BE2C (cell line): Measurements from ENCODE around the gene WDR62. TPM values are rescaled to one million over a fixed set of nuclear protein-coding genes. Genes with fewer than 3 reads are reported as not detected.

Experiments
- DNase-seq: peaks from one replicate; pipeline ENCODE4 v3.0.0-alpha.2; 2020
- H3K27me3 ChIP-seq: fragments of 250-450 bp; sonication (Bioruptor Pico); 2 replicates; pipeline ENCODE4 v1.5.1; 2020; ENCODE audit warnings: mild to moderate bottlenecking
- H3K36me3 ChIP-seq: fragments of 250-450 bp; sonication (Bioruptor Pico); 2 replicates; pipeline ENCODE4 v1.5.1; 2020; ENCODE audit warnings: mild to moderate bottlenecking
- H3K4me1 ChIP-seq: fragments of 250-450 bp; sonication (Bioruptor Pico); 2 replicates; pipeline ENCODE4 v1.5.1; 2020
- H3K4me3 ChIP-seq: 2 replicates; pipeline ENCODE4 v1.5.1; 2011; ENCODE audit warnings: low read depth, low read length
- H3K9me3 ChIP-seq: fragments of 250-450 bp; sonication (Bioruptor Pico); 2 replicates; pipeline ENCODE4 v1.5.1; 2020
- polyA plus RNA-seq: library from polyadenylated mRNA; unstranded; fragments of >200 nt; gene quantifications from one replicate; pipeline ENCODE4 v1.2.1, GENCODE V29; 2012; ENCODE audit warnings: low read depth, missing spikeins; ENCODE audit not compliant: insufficient read length, insufficient read depth
- TF ChIP-seq, protein P1 (sequence below): IDR thresholded peaks from 2 replicates; pipeline ENCODE4 v1.5.1; 2012; ENCODE audit warnings: mild to moderate bottlenecking, low read depth, low read length

Gene WDR62
- polyA plus RNA-seq = 4.0 TPM

- Histone ChIP-seq H3K4me3 (peak within 1 kb of the TSS; percentile 92), H3K4me1 (no peaks in the 10 kb centered on the region), H3K36me3 (peaks cover 4% of the 10 kb centered on the region), H3K9me3 (no peaks in the 10 kb centered on the region), H3K27me3 (no peaks in the 10 kb centered on the region)
- DNase-seq = peak; percentile 98
- TF ChIP-seq, protein P1, sequence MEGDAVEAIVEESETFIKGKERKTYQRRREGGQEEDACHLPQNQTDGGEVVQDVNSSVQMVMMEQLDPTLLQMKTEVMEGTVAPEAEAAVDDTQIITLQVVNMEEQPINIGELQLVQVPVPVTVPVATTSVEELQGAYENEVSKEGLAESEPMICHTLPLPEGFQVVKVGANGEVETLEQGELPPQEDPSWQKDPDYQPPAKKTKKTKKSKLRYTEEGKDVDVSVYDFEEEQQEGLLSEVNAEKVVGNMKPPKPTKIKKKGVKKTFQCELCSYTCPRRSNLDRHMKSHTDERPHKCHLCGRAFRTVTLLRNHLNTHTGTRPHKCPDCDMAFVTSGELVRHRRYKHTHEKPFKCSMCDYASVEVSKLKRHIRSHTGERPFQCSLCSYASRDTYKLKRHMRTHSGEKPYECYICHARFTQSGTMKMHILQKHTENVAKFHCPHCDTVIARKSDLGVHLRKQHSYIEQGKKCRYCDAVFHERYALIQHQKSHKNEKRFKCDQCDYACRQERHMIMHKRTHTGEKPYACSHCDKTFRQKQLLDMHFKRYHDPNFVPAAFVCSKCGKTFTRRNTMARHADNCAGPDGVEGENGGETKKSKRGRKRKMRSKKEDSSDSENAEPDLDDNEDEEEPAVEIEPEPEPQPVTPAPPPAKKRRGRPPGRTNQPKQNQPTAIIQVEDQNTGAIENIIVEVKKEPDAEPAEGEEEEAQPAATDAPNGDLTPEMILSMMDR = no peak
Measured at GRCh38 chr19:36054733-36055686, at the start of gene WDR62. WDR62 (plus strand) TSS chr19:36054897; CDS start chr19:36054972, 75 bp downstream.

DNA sequence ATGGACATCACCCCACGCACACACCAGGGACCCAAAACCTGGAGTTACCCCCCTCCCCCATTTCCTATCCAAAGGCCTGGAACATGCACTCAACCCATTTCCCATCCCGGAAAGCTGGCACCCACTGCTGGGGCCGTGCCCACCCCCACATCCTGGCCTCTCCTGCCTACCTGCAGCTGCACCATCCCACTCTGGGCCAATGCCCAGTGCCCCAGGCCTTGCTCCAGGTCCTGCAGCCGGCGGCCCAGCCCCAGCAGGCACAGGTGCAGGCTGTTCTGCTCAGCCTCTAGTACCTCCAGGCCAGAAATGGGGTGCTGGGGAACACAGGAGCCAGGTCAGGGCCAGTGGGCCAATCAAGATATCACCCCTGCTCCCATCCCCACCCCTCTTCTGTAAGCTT is 47.7 kb upstream of the WDR62 start:
- no peak overlapping the region for H3K4me3 ChIP-seq
- no peak for DNase-seq
- TF ChIP-seq, protein P1 = no peak
- H3K9me3 ChIP-seq = no peaks in the 10 kb centered on the region
- no peaks in the 10 kb centered on the region for H3K27me3 ChIP-seq
- no peaks in the 10 kb centered on the region for H3K36me3 ChIP-seq
- H3K4me1 ChIP-seq = no peaks in the 10 kb centered on the region; the same call in none of the 2 replicates

DNA sequence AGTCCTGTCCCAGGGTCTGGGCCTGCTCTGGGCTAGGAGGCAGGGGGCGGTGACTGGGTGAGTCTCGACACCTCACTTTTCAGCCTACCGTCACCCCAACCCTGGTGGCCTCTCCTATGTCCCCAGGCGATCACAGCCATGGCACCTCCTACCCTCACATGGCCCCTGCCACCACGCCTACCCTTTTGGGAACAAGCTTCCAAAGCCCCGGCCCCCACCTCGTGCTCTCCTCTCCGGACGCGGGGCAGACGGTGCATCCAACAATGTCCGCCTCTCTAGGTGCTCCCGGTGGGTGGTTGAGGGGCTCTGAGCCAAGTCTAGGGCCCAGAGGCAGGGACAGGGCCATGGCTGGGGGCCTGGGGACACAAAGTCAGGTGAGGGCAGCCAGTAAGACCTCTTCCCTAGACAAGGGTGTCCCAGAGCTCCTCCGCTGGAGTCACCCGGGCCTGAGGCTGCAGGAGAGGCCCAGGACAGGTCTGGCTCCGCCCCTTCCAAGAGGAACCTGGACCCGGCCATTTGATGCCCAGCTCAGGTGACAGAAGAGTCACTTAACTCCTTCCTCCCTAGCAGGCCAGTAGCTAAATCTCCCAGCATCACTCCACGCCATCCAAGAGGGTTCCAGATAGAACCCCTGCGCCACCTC is 46.2 kb upstream of the WDR62 start, which contains the start of gene SYNE4:
SYNE4 (minus strand) TSS at position 478 of the 643 bp plus-strand sequence; CDS start at position 346, 132 bp downstream.
- Histone ChIP-seq H3K27me3 (no peaks in the 10 kb centered on the region), H3K36me3 (no peaks in the 10 kb centered on the region), H3K4me3 (peak within 1 kb of the TSS; percentile 46), H3K4me1 (no peaks in the 10 kb centered on the region; the same call in none of the 2 replicates), H3K9me3 (no peaks in the 10 kb centered on the region)
- DNase-seq = no peak
- TF ChIP-seq, protein P1 = no peak

DNA sequence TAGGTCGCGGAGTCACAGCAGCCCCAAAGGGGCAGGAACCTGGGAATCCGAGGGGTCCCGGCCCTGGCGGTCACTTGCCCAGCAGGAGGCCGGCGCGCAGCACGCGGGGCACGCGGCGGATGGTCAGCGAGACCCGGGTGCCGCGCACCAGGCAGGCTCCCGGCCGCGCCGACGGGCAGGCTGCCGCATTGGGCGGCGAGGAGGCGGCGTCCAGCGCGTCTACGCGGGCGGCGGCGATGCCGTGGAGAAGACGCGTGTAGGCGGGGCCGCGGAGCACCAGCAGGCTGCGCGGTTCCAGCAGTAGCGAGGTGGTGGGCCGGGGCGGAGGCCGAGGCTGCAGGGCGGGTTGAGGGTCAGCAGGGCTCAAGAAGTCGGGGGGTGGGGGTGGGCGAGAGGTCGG is 45.5 kb upstream of the WDR62 start:
- H3K4me3 ChIP-seq = peak overlapping the region; percentile 46
- H3K27me3 ChIP-seq = no peaks in the 10 kb centered on the region
- no peaks in the 10 kb centered on the region; the same call in none of the 2 replicates for H3K4me1 ChIP-seq
- TF ChIP-seq, protein P1 = no peak
- H3K36me3 ChIP-seq = no peaks in the 10 kb centered on the region
- H3K9me3 ChIP-seq = no peaks in the 10 kb centered on the region
- DNase-seq = peak; percentile 81

GRCh38 chr19:36009633-36010379 is 44.9 kb upstream of the WDR62 start:
- no peak for DNase-seq
- Histone ChIP-seq H3K9me3 (no peaks in the 10 kb centered on the region), H3K36me3 (no peaks in the 10 kb centered on the region), H3K4me1 (no peaks in the 10 kb centered on the region; the same call in none of the 2 replicates), H3K4me3 (peak overlapping the region; percentile 46), H3K27me3 (no peaks in the 10 kb centered on the region)
- TF ChIP-seq, protein P1 = no peak
